GM21381 (cell line): Measurements from ENCODE around the gene CDH22.

Experiments
- ATAC-seq: cut with Tn5 transposase; IDR thresholded peaks from one replicate; pipeline ENCODE4 v1.9.1; 2021; ENCODE audit warnings: mild to moderate bottlenecking, moderate library complexity; ENCODE audit not compliant: unreplicated experiment

Gene CDH22

DNA sequence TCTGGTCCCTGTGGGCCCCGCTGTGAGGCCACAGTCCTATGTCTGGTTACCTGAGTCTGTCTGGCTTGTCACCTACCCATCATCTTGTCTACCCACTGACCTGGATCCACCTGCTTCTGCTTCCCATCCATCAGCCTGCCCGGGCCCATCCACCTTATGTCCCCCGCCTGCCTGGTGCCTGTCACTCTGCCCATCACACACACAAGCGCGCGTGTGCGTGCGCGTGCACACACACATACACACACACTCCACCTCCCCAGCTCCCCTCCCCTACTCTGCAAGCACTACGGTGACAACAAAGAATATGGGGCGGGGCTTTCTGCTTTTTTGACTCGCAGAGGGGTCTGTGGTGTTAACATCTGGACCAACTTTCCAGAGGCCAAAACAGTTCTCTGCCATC is 8.0 kb downstream of the CDH22 start:
- ATAC-seq: no peak

DNA sequence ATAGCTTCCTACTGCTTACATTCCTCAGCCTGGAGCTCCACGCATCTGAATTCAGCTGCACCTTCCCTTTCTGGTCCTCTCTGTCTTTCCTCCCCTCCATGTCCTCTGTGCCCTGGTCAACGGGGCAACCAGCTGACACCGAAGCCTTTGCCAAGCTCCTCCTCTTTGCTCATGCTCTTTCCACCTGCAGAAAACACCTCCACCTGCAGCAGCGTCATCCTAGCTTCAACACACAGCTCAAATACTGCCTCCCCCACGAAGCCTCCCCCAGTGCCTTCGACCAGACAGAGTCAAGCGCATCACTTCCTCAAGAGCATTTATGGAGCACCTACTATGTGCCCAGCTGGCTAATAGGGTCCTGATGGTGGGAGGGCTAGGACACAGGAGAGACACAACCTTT is 9.2 kb downstream of the CDH22 start:
- ATAC-seq: no peak

DNA sequence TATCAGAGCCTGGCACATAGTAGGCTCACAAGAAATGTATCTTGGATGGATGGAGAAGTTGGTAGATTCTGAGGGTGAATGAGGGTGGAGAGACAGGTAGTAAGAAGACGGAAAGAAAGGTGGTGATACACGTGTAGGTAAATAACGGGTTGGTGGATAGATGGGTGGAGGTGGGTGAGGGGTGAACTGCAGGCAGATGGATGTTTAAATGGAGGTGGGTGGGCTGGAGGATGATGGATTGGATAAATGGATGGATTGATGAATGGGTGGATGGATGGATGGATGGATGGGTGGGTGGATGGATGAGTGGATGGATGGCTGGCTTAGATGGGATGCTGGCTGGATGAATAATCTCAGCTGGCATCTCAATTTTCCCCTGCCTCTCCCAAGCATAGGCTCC is 9.9 kb downstream of the CDH22 start:
- no peak for ATAC-seq

DNA sequence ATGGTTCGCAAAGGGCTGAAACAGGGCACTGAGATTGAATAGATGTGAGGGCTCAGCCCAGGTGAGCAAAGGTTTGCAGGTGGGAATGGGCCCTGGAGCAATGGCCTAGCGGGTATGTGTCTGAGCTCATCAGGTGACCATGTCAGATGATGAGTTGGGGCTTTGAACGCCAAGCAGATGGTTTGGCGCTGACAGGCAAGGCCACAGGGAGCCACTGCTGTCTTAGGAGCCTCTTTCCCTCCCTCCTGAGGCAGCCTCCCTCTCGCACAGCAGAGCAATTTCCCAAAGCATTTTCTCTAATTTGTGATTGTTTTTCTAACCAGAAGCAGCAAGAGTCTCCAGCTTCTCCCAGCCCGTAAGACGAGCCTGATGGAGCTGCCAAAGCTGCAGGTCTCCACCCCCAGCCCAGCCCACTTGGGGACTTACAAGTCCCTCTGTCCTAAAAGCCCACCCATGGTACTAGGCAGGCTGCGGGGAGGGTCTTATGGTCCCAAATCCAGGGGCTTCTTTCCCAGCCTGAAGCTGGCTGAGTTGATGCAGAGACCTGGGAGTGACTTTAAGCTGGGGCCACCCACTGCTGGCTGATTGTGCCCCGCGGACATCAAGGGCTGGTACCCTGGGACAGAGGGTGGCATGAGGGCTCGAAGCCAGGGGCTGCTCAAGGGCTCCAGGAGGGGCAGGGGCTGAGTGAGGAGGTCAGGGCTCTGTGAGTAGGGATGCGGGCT is 11.6 kb downstream of the CDH22 start:
- ATAC-seq: no peak

DNA sequence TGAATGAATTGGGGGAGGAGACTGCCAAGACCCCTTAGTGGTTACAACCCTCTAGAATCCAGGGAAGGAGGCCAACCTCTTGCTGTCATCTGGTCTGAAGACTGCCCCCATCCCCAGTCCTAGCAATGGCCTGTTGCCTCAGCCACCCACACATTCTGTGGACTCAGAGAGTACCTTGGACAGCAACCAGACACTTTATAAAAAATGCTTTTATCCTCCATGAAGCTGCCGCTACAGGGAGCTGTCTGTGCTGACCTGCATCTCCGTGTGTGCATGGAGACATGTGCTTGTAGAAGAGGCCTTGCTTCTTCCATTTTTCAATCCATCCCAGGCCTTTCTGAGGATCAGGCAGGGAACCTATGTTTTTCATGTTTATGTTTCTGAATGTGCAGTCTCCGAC is 15.2 kb downstream of the CDH22 start:
- no peak for ATAC-seq

DNA sequence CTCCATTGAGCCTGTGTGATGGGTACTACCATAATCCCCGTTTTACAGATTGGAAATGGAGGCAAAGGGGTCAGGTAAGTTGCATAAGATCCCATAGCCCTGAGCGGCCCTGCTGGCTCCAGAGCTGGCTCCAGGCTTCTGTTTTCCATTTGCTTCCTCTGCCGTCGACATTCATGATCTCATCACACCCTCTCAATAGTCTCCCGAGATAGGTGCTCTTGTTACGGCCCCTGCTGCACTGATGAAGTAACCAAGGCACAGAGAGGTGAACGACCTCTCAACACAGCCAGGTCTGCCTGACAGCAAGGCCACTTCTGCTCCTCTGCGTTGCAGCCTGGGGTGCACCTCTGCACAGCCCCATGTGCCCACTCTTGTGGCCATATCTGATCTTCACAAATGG is 16.9 kb downstream of the CDH22 start:
- no peak for ATAC-seq

DNA sequence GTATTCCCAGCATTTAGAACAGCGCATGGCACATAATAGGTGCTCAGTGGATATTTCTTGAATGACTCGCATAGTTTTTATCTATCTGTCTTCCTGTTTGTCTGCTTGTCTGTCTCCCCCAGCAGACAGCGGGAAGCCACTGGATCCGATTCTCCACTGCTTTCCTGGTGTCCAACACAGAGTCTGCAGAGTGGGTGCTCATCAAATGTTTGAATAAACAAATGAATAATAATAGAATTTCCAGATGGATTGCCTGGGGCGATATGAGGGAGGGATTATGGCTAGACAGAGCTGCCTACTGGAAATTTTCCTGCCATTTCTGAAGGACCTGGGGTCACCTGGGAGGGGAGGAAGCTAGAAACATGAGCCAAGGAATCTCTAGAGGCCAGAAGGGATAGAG is 18.9 kb downstream of the CDH22 start:
- ATAC-seq: no peak

DNA sequence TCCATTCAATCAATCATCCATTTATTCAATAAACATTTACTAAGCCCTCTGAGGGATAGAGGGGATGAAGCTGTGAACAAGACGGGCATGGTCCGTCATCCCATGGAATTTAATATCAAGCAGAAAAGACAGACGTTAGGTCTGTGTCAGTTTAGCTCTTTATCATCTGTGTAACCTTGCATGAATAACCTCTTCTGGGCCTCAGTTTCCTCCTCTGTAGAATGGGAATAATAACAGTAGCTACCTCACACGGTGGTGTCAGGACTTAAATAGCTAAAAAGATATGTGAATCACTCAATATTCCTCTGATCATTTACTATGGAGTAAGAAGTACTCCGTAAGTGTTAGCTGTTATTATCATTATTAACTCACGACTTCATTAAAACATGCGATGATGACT is 21.3 kb downstream of the CDH22 start:
- no peak for ATAC-seq

DNA sequence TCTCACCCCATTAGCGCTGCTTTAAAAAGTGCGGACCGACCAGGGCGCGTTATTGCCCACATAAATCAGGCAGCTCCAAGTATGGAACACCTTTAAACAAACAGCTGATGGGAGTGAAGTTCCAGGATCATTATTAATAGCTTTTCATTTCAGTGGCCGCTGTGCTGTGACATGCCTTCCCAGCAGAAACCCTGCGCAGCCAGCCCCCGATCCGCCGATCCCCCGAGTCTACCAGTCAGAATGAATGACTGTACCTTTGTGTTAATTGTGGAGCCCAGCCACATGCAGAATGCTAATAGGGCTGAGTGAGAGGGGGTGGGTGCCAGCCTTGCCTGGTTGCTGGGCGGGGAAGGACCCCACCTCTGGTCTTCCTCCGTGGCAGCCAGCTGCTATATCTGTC is 21.9 kb downstream of the CDH22 start:
- no peak for ATAC-seq

DNA sequence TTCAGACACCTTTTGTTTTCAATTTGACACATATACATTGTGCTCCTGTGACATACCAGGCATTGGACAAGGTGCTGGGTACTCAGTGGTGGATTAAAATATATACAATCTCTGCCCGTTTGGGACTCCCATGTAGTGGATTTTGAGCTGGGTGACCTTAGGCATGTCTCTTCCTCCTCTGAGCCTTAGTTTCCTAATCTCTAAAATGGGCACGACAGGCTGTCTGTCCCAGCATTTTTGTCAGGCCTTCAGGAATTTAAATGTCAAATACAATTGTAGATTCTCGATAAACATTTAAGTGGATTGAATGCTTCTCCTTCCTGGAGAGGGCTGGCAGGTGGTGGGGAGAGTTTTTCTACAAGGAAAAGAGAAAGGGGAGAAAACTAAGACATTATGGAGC is 22.6 kb downstream of the CDH22 start:
- no peak for ATAC-seq

DNA sequence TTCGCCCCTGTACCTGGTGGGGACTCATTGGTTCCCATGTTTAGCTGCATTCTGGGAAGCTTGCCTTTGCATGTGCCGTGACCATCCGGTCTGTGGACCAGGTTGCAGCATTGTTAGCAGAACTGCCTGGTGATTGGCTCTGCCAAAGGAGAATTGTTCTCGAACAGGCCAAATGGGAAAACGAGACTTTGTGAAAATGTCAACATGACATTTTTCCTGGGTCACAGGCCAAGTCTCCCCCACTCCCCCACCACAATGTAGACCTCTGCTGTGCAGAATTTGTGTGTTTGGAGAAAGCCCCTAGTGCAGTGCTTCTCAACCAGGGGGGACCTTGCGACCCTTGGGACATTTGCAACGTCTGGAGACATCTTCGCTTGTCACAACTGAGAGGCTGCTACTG is 23.2 kb downstream of the CDH22 start:
- no peak for ATAC-seq

DNA sequence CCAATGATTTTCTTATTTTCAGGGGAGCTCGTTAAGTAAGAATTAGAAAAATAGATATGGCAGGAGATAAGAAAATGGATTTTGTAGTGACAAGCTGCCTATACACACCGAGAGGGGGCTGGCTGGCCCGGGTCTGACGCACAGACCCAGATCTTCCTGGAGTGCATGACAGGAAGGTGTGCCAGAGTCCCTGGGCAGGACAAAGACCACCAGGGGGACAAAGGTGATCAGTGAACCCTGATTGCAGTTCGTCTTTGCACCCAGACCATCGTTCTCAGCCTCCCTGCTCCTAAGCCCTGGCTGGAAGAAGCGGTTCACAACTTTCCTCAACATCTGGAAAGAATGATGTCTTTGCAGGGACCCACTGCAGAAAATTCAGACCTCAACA is 24.3 kb downstream of the CDH22 start:
- no peak for ATAC-seq

DNA sequence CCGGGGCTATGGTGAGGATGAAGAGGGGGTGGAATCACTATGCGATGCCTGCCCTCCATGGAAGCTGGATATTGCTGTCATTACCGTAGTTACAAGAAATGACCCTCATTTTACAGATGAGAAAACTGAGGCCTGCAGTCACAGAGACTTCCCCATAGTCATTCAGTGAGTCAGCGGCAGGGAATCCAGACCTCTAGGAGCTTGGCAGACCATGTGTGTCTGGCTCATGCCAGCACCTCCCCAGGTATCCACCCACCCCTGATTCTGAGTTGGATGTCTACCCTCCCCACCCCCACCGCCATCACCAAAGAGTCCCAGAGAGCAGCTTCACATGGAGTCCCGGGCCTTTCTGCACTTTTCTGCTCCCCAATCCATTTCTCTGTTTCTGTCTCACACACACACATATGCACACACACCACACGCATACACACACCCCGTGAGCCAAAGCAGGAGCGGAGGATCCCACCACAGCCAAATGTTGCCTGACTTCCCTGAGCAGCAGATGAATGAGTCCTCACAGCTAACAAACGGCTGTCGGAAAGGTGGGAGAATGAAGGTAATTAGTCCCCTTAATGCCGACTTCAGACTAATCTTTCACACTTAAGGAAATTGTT is 24.8 kb downstream of the CDH22 start:
- ATAC-seq: no peak

DNA sequence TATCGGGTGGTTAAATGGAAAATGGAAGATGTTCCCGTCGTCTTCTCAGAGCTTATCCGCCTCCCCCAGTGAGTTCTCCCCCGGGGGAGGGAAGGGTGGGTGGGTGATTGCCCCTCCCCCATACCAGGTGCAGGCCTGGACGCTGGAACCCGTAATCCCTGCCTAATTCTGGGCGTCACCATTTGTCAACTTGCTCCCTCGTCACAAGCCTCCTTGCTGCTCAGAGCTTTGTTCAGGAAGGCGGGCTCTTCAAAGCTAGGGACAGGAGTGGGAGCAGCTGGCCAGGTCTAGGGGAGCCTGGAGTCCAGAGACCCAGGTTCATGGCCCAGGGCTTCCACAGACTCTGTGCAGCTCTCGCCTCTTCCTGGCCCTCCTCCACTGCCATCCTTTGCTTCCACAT is 25.6 kb downstream of the CDH22 start:
- ATAC-seq: no peak

DNA sequence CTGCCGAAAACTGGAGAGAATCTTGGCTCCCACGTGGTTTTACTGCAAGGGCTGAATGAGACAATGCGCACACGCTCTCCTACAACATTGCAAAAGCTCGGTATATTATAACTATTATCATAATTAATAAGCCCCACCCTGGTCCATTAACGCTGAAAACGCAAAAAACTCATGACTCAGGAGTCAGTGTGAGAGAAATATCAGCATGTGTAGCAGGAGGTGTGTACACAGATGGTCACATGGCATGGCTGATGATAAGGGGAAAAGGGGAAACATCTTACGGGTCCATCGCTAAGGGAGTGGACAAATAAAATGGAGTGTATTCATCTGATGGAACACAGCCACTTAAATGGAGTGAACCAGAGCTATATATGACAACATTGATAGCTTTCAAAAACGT is 29.2 kb downstream of the CDH22 start:
- no peak for ATAC-seq

DNA sequence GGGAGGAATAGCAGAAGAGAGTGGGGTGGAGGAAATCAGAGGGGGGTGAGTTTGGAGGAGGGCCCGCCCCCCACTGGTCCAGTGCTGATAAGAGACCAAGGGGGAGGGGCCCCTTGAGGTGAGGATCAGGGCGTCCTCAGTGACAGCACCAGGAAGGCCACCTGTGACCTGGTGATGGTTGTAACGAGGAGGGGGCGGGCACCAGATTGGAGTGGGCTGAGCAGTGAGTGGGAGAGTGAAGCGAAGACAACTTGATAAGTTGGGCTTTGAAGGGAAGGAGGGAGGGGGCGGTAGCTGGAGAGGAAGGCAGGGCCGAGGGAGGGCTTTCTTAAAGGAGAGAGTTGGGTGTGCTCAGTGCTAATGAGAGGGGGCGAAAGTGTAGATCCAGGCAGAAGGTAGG is 30.7 kb downstream of the CDH22 start:
- ATAC-seq: no peak

DNA sequence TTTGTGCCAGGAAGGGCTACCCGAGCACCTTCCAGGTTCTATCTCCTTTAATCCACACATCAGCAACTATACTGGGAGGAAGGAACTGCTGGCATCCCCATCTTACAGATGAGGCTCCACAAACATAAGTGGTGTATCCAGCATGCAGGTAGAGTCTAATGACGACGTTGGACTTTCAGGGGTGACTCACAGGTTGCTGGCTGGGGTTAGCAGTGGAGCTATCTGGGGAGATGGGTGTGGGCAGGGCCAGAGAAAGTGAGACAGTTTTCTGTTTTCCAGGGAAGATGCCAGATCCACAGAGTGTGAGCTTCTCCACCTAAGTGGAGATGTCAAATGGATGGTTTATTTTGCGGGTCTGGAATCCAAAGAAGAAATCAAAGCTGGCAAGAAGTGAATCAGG is 31.8 kb downstream of the CDH22 start:
- ATAC-seq: no peak

DNA sequence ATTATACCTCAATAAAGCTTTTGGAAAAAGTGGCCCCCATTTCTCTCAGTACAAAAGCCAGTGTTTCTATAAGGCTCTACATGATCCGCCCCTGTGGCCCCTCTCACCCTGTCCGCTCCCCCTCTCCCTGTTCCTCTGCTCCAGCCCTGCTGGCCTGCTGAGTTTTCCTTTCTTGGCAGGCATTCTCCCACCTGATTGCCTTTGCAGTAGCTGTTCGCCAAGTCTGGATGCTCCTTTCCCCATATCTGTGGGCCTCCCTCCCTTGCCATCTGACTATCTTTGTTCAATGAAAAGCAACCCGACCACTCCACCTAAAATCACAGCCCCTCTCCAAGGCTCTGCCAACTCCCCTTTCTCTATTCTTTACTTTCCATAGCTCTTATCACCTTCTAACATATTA is 33.2 kb downstream of the CDH22 start:
- no peak for ATAC-seq

DNA sequence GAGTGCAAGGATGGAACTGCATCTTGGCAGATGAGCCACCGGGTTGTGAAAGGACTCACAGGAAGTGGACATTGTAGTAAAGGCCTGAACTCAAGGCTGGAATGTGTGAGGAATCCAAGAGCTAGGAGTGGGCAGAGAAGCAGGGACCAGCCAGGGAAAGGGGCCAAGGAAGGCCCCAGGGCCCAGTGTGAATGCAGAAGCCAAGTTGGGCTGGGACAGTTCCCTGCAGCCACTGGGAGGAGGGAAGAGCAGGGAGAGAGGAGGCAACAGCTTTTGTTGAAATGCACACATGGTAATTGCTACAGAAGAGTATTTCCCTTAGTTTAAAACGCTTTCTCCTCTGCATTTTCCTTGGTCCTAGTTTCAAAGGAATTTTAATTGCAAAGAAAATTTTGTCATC is 34.6 kb downstream of the CDH22 start:
- no peak for ATAC-seq

DNA sequence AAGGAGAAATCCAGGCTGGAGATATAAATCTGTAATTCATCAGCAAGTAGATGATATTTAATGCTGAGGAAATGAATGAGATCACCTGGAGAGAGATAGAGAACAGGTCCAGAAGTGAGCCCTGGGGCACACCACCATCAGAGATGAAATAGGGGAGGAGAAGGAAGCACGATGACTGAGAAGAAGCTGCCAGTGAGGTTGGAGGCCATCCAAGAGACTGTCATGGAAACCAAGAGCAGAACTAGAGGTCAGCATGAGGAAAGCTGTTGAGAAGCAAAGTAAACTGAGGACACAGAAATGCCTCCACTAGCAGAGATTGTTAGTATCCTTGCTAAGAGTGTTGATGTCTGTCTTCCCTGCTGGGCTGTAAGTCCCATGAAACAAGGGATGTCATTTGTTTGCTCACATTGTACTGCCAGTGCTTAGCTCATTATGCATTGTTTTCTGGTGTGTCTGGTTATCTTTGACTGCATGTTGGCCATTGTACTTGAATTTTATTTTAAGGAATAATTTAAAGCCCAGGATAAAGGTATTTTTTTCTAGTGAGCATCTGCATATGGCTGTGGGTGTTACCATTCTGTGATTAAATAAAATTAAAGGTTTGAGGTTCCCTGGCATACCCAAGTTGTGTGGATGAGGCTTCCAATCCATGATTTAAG is 35.8 kb downstream of the CDH22 start:
- no peak for ATAC-seq

DNA sequence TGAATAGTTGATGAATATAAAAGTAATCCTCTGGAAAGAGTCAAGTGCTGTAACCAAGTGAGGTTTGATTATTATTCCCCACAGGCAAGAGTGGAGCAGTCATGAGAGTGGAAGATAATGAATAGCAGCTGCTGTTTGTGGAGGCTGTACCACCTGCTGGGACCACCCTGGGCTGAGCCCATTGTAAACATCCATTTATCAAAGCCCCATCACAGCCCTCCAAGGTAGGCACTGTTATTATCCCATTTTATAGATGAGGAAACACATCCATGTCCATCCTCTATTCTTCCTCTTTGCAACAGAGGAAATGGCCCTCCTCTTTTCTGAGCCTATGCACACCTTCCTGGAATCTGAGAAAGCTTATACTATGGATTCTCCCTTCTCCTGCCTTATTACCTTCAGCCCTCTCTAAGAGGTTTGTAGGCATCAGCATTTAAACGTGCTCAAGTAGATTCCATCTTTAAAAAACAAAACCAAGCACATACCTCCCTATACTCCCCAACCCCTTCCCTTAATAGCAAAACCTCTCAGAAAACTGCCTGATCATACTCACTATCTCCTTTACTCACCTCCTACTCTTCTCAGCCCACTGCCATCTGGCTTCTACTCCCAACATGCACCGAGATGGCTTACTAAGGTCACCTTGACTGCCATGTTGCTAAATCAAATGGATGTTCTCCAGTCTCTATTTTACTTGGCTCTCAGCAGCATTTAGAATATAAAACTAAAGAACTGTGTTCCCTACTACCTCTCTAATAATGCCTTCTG is 37.1 kb downstream of the CDH22 start:
- no peak for ATAC-seq

DNA sequence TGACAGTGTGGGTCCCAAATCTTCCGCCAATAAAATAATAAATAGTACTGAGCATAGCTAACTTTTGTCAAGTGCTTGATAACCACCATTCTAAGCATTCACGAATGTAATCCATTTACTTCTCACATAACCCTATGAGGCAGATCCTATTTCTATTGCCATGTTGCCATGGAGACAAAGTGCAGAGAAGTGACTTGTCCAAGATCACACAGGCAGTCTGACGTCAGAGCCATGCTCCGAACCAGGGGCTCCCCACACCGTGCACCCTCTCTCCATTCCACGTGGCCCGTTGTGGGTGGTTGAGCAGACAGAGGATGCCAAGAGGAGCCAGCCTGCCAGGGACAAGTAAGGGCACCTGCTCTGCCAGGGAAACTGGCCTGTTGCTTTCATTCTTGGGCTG is 38.9 kb downstream of the CDH22 start:
- ATAC-seq: no peak
